ENCODE measurements around the gene QKI. TPM values are rescaled to one million over a fixed set of nuclear protein-coding genes. Genes with fewer than 3 reads are reported as not detected.

Gene QKI
- total RNA-seq, 1 experiment from 2014 or later, result 50.8 TPM

DNA sequence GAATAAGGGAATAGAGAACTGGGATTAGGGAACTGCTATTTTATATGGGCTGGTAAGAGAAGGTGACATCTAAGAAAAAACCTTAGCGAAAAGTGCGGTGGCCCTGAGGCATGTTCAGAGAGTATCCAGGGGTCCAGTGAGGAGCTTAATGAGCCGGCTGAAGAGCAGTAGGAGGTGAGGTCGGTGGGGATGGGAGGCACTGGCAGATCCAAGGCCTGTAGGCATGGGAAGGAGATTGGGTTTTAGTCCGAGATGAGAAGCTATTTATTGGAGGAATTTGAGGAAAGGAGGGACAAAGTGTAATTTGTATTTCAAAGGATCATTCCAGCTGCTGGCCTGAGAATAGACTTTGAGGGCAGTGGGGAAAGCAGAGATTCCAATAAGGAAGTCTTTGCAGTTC lies 123.8 kb downstream of the QKI start:
- Histone ChIP-seq H3F3A (ENCODE audit: insufficient read depth, low read depth) (peaks cover 19% of the 10 kb centered on the region), H3K4me3 (no peak overlapping the region), H3K4me2 (no peak overlapping the region), H3K9me3 (ENCODE audit: insufficient read depth, low read depth) (no peaks in the 10 kb centered on the region), H3K36me3 (ENCODE audit: low read depth) (peaks cover 17% of the 10 kb centered on the region; the same call in 1 of the 2 replicates), H3K27me3 (ENCODE audit: insufficient read depth, low read depth) (no peaks in the 10 kb centered on the region), H3K9me2 (ENCODE audit: insufficient read depth) (no peaks in the 10 kb centered on the region), H2AFZ (no peak overlapping the region), H3K4me1 (replicated peaks; ENCODE audit: insufficient read depth) (no peaks in the 10 kb centered on the region), H3K27ac (no peak overlapping the region), H4K20me1 (ENCODE audit: insufficient read depth) (peaks cover 54% of the 10 kb centered on the region), H3K79me2 (ENCODE audit: low read depth) (peaks cover 84% of the 10 kb centered on the region)
- TF ChIP-seq, protein P1, sequence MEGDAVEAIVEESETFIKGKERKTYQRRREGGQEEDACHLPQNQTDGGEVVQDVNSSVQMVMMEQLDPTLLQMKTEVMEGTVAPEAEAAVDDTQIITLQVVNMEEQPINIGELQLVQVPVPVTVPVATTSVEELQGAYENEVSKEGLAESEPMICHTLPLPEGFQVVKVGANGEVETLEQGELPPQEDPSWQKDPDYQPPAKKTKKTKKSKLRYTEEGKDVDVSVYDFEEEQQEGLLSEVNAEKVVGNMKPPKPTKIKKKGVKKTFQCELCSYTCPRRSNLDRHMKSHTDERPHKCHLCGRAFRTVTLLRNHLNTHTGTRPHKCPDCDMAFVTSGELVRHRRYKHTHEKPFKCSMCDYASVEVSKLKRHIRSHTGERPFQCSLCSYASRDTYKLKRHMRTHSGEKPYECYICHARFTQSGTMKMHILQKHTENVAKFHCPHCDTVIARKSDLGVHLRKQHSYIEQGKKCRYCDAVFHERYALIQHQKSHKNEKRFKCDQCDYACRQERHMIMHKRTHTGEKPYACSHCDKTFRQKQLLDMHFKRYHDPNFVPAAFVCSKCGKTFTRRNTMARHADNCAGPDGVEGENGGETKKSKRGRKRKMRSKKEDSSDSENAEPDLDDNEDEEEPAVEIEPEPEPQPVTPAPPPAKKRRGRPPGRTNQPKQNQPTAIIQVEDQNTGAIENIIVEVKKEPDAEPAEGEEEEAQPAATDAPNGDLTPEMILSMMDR (conservative IDR thresholded peaks at IDR 0.05), result no peak
- TF ChIP-seq EZH2 (IDR thresholded peaks at IDR 0.05; ENCODE audit: low read depth), result no peak
- BruUV-seq (replicated peaks), result no TSS peak
- ChIA-PET POLR2A (ENCODE audit: unreplicated experiment) (no interaction called here), CTCF (no interaction called here)
- no peak for DNase-seq
- intact Hi-C loops (cut with micrococcal nuclease; ENCODE audit: unreplicated experiment), result no loop called here

DNA sequence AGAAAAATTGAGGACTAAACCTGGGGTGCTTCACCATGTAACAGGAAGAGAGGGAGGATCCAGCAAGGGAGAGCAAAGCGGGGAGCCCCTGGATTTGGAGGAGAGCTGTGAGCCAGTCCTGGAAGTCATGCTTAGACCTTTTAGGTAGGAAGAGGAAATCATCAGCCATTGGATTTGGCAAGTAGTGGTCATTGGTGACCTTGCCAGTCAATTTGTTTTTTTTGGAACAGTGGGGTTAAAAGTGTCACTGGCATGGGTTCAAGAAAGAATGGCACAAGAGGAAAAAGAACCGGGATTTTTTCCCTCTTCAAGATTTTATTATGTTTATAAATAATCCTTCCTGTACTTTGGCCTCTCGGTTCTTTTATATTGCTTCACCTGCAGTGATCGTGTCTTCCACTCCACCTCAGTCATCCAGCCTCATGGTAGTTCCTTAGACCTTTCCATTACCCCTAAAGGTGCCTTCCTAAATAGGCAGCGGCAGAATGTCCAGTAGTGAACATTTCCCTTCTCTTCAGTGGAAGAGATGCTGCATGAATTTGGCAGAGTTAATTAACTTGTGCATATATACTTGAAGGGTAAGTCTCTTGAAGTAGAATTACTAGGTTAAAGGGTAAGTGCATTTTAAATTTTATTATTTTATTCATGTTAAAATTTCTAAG lies 124.7 kb downstream of the QKI start:
- no peaks in the 10 kb centered on the region for H3K9me3 ChIP-seq (ENCODE audit: insufficient read depth, low read depth)

DNA sequence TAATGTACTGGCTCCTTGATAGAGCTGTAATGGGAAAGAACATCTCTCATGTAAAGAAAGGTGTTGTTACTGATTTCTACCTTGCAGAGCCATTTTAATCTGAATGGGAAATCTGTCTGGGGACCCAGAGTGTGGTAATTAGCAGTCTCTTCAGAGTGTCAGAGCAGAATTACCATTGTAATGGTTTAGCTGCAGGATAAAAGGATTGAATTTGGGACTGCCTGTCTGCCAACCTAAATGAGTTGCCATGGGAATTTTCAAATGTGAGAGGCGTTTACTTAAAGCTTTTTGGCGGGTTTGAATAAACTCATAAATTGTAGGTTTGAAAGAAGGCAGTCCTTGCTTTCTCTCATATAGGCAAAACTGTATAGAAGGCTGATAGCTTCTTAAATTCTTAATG lies 128.8 kb downstream of the QKI start:
- 0 out of 2 replicates have a peak, but pooled peaks cover 8% of the 10 kb centered on the region for H3F3A ChIP-seq (ENCODE audit: insufficient read depth, low read depth)
- H3K27me3 ChIP-seq (ENCODE audit: insufficient read depth, low read depth), result no peaks in the 10 kb centered on the region
- ChIA-PET POLR2A (ENCODE audit: unreplicated experiment) (no interaction called here), CTCF (no interaction called here)
- intact Hi-C loops (cut with micrococcal nuclease; ENCODE audit: unreplicated experiment), result no loop called here
- H4K20me1 ChIP-seq (ENCODE audit: insufficient read depth), result peaks cover 56% of the 10 kb centered on the region
- no TSS peak for BruUV-seq (replicated peaks)
- no peak for DNase-seq
- TF ChIP-seq, protein P1 (conservative IDR thresholded peaks at IDR 0.05), result no peak
- no peak for TF ChIP-seq EZH2 (IDR thresholded peaks at IDR 0.05; ENCODE audit: low read depth)
- no peaks in the 10 kb centered on the region for H3K9me3 ChIP-seq (ENCODE audit: insufficient read depth, low read depth)
- H3K36me3 ChIP-seq (ENCODE audit: low read depth), result peaks cover 9% of the 10 kb centered on the region; the same call in 1 of the 2 replicates
- H3K4me3 ChIP-seq, result no peak overlapping the region
- H3K9me2 ChIP-seq (ENCODE audit: insufficient read depth), result no peaks in the 10 kb centered on the region; the same call in 1 of the 2 replicates
- H3K4me2 ChIP-seq, result no peak overlapping the region
- H2AFZ ChIP-seq, result no peak overlapping the region
- H3K27ac ChIP-seq, result no peak overlapping the region
- H3K79me2 ChIP-seq (ENCODE audit: low read depth), result peaks cover 70% of the 10 kb centered on the region
- H3K4me1 ChIP-seq (replicated peaks; ENCODE audit: insufficient read depth), result no peaks in the 10 kb centered on the region

More for the DNA sequence above, 124.7 kb downstream of the QKI start:
- no peaks in the 10 kb centered on the region for H3K27me3 ChIP-seq (ENCODE audit: insufficient read depth, low read depth)
- peaks cover 51% of the 10 kb centered on the region for H4K20me1 ChIP-seq (ENCODE audit: insufficient read depth)
- no peaks in the 10 kb centered on the region for H3K4me1 ChIP-seq (replicated peaks; ENCODE audit: insufficient read depth)
- H3K4me3 ChIP-seq, result no peak overlapping the region
- ChIA-PET POLR2A (ENCODE audit: unreplicated experiment) (no interaction called here), CTCF (interaction anchor here (0.6 kb wide), 1 partner anchor 230 kb away, joined by 3 read pairs; no protein-coding TSS in a partner anchor)
- no peaks in the 10 kb centered on the region for H3K9me2 ChIP-seq (ENCODE audit: insufficient read depth)
- intact Hi-C loops (cut with micrococcal nuclease; ENCODE audit: unreplicated experiment), result no loop called here
- TF ChIP-seq EZH2 (IDR thresholded peaks at IDR 0.05; ENCODE audit: low read depth), result no peak
- TF ChIP-seq, protein P1 (conservative IDR thresholded peaks at IDR 0.05), result no peak
- no TSS peak for BruUV-seq (replicated peaks)
- no peak for DNase-seq
- no peak overlapping the region for H2AFZ ChIP-seq
- H3K36me3 ChIP-seq (ENCODE audit: low read depth), result peaks cover 17% of the 10 kb centered on the region; the same call in 1 of the 2 replicates
- H3K27ac ChIP-seq, result no peak overlapping the region
- H3K79me2 ChIP-seq (ENCODE audit: low read depth), result peaks cover 85% of the 10 kb centered on the region
- H3K4me2 ChIP-seq, result no peak overlapping the region
- peaks cover 16% of the 10 kb centered on the region for H3F3A ChIP-seq (ENCODE audit: insufficient read depth, low read depth)

Measured in PC-9 (cell line).